Gastroesophageal sphincter (tissue), 3 donors: Measurements from ENCODE around the gene LYPD1.

Experiments used
- EP300 ChIP-seq: sonication (generic); formaldehyde crosslinking; IDR thresholded peaks from one replicate; pipeline ENCODE4 v1.6.1; 2017; ENCODE audit warnings: antibody characterized with exemption, mild to moderate bottlenecking
- POLR2AphosphoS5 ChIP-seq: sonication (generic); formaldehyde crosslinking; IDR thresholded peaks from one replicate; pipeline ENCODE4 v1.6.1; 2017; ENCODE audit warnings: antibody characterized with exemption
- TF ChIP-seq, protein P1 (sequence below), 4 experiments: fragments of 200-600 bp in 2 of 4; fragments of 450-650 bp in 2 of 4; sonication (generic) in 1 of 4; IDR thresholded peaks; one replicate each; pipeline ENCODE4 v1.5.1; 2017 to 2019; ENCODE audit warnings: antibody characterized with exemption in 4 of 4, mild to moderate bottlenecking in 2 of 4, moderate library complexity in 2 of 4

DNA sequence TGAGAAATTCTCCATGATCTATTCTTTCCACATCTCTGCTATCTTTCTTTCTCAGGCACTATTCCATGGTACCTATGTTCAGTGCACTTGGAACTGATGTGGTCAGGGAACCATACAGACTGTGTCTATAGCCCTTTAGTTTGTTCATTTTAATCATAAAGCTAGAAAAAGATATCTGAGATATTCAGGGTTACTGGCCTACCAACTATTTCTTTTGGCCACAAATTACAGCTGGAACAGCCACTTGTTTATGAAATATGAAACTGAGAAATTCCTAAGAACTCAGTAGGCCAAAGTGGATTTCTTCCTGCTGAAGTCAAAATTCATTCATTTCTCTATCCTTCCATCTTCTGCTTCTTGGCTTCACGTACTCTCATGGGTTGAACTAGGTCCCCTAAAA lies 22.8 kb upstream of the LYPD1 start:
- TF ChIP-seq, protein P1, sequence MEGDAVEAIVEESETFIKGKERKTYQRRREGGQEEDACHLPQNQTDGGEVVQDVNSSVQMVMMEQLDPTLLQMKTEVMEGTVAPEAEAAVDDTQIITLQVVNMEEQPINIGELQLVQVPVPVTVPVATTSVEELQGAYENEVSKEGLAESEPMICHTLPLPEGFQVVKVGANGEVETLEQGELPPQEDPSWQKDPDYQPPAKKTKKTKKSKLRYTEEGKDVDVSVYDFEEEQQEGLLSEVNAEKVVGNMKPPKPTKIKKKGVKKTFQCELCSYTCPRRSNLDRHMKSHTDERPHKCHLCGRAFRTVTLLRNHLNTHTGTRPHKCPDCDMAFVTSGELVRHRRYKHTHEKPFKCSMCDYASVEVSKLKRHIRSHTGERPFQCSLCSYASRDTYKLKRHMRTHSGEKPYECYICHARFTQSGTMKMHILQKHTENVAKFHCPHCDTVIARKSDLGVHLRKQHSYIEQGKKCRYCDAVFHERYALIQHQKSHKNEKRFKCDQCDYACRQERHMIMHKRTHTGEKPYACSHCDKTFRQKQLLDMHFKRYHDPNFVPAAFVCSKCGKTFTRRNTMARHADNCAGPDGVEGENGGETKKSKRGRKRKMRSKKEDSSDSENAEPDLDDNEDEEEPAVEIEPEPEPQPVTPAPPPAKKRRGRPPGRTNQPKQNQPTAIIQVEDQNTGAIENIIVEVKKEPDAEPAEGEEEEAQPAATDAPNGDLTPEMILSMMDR (IDR thresholded peaks at IDR 0.05): no peak
- TF ChIP-seq EP300 (no peak), POLR2AphosphoS5 (no peak)
